ENCODE data around the gene C1QTNF8.

GRCh38 chr16:1077877-1078578, 18.0 kb downstream of the C1QTNF8 start:
- TF ChIP-seq EZH2 (IDR thresholded peaks at IDR 0.05; ENCODE audit: low read length, unreplicated experiment) (no peak), CTCF (conservative IDR thresholded peaks at IDR 0.05; ENCODE audit: low read depth, low read length) (no peak)
